BE2C (cell line): Measurements from ENCODE around the gene OPTN.

ENCODE experiments used
- DNase-seq: peaks from one replicate; pipeline ENCODE4 v3.0.0-alpha.2; 2020
- H3K27me3 ChIP-seq: fragments of 250-450 bp; sonication (Bioruptor Pico); 2 replicates; pipeline ENCODE4 v1.5.1; 2020; ENCODE audit warnings: mild to moderate bottlenecking
- H3K36me3 ChIP-seq: fragments of 250-450 bp; sonication (Bioruptor Pico); 2 replicates; pipeline ENCODE4 v1.5.1; 2020; ENCODE audit warnings: mild to moderate bottlenecking
- H3K4me1 ChIP-seq: fragments of 250-450 bp; sonication (Bioruptor Pico); 2 replicates; pipeline ENCODE4 v1.5.1; 2020
- H3K4me3 ChIP-seq: 2 replicates; pipeline ENCODE4 v1.5.1; 2011; ENCODE audit warnings: low read depth, low read length
- H3K9me3 ChIP-seq: fragments of 250-450 bp; sonication (Bioruptor Pico); 2 replicates; pipeline ENCODE4 v1.5.1; 2020
- CTCF ChIP-seq: IDR thresholded peaks from 2 replicates; pipeline ENCODE4 v1.5.1; 2012; ENCODE audit warnings: mild to moderate bottlenecking, low read depth, low read length

Gene OPTN

GRCh38 chr10:13163859-13164258, 63.9 kb downstream of the OPTN start:
- Histone ChIP-seq H3K4me3 (no peak overlapping the region), H3K9me3 (no peaks in the 10 kb centered on the region), H3K36me3 (peaks cover 14% of the 10 kb centered on the region), H3K27me3 (no peaks in the 10 kb centered on the region), H3K4me1 (no peaks in the 10 kb centered on the region)
- TF ChIP-seq CTCF, result no peak
- DNase-seq, result no peak

DNA sequence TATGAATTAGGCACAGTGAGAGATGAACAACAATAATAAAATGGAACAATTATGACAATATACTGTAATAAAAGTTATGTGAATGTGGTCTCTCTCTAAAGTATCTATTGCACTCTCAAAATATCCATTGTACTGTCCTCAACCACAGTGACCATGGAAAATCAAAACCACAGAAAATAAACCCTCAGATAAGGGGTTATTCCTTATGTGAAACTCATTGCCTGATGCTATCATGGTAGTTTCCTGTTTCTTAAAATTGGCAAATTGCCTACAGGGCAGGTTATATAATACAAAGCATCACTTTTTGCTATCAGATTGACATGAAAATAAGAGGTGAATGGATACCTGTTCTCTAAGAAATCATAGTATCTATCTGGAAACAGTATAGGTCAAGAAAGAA, 65.2 kb downstream of the OPTN start:
- peaks cover 15% of the 10 kb centered on the region for H3K36me3 ChIP-seq
- H3K4me3 ChIP-seq, result no peak overlapping the region
- DNase-seq, result no peak
- no peaks in the 10 kb centered on the region for H3K9me3 ChIP-seq
- no peak for TF ChIP-seq CTCF
- H3K27me3 ChIP-seq, result no peaks in the 10 kb centered on the region
- no peaks in the 10 kb centered on the region for H3K4me1 ChIP-seq

DNA sequence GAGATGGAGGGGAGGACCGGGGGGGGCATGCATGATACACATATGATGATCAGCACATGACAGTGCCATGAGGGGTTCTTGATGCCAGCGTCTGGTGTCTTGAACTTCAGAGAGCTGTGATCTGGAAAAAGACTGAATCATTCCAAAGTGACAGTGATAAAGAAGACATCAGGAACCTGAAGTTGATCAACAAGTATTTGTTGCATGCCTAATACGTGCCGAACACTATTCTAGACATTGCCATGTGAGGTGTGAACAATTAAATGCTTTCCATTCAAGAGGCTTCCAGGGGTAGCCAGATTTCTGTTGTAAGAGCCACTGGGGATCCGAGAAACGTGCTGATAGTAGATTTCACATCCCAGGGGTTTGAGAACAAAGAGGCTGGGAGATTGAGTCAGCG, 67.6 kb downstream of the OPTN start:
- TF ChIP-seq CTCF, result no peak
- Histone ChIP-seq H3K9me3 (no peaks in the 10 kb centered on the region), H3K27me3 (no peaks in the 10 kb centered on the region), H3K4me3 (no peak overlapping the region), H3K4me1 (no peaks in the 10 kb centered on the region), H3K36me3 (peaks cover 29% of the 10 kb centered on the region)
- no peak for DNase-seq

DNA sequence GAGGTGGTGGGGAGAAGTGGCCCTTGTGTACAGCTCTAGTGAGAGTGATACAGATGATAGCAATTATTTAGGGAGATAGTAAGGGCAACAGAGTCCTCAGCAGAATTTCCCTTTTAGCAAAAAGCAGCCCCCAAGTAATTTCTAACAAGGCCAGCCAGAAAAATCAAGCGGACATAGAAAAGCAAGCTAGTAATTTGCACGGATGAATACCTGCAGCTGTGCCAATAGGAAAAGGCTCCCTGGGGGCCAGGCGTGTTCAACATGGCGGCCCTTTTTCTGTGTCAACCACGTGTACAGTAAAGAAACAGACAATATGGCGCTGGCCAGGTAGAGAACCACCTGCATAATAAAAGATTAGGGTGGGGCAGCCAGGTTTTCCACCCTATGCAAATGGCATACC, 68.8 kb downstream of the OPTN start:
- Histone ChIP-seq H3K4me1 (no peaks in the 10 kb centered on the region), H3K27me3 (no peaks in the 10 kb centered on the region), H3K9me3 (no peaks in the 10 kb centered on the region), H3K36me3 (peaks cover 39% of the 10 kb centered on the region), H3K4me3 (no peak overlapping the region)
- no peak for DNase-seq
- no peak for TF ChIP-seq CTCF

GRCh38 chr10:13173616-13174015, 73.7 kb downstream of the OPTN start:
- Histone ChIP-seq H3K36me3 (peaks cover 65% of the 10 kb centered on the region), H3K4me1 (no peaks in the 10 kb centered on the region), H3K27me3 (no peaks in the 10 kb centered on the region), H3K9me3 (no peaks in the 10 kb centered on the region), H3K4me3 (no peak overlapping the region)
- no peak for TF ChIP-seq CTCF
- no peak for DNase-seq

- peaks cover 78% of the 10 kb centered on the region for H3K36me3 ChIP-seq
- TF ChIP-seq CTCF, result no peak
Observed at GRCh38 chr10:13180788-13181187, 80.8 kb downstream of the OPTN start.

More at GRCh38 chr10:13180788-13181187, 80.8 kb downstream of the OPTN start:
- H3K9me3 ChIP-seq, result no peaks in the 10 kb centered on the region
- H3K4me3 ChIP-seq, result no peak overlapping the region
- H3K27me3 ChIP-seq, result no peaks in the 10 kb centered on the region
- DNase-seq, result no peak
- H3K4me1 ChIP-seq, result no peaks in the 10 kb centered on the region
